Upper lobe of left lung (tissue), 4 donors: Measurements from ENCODE around the gene ORC4.

Experiments used
- POLR2A ChIP-seq, 4 donors: fragments of 450-650 bp; IDR thresholded peaks; one replicate each; pipeline ENCODE4 v1.5.1; 2016 to 2017; ENCODE audit warnings: antibody characterized with exemption in 4 of 4, mild to moderate bottlenecking in 2 of 4
- POLR2AphosphoS5 ChIP-seq, 2 donors: sonication (generic); formaldehyde crosslinking; IDR thresholded peaks; one replicate each; pipeline ENCODE4 v1.5.1; 2017; ENCODE audit warnings: antibody characterized with exemption in 2 of 2
- TF ChIP-seq, protein P1 (sequence below), 6 experiments: fragments of 450-650 bp in 4 of 6; fragments of 200-600 bp in 2 of 6; sonication (generic) in 2 of 6; IDR thresholded peaks; one replicate each; pipeline ENCODE4 v1.5.1; 2016 to 2019; ENCODE audit warnings: antibody characterized with exemption in 6 of 6

GRCh38 chr2:148022351-148022750, 1.8 kb upstream of the ORC4 start:
- TF ChIP-seq, protein P1, sequence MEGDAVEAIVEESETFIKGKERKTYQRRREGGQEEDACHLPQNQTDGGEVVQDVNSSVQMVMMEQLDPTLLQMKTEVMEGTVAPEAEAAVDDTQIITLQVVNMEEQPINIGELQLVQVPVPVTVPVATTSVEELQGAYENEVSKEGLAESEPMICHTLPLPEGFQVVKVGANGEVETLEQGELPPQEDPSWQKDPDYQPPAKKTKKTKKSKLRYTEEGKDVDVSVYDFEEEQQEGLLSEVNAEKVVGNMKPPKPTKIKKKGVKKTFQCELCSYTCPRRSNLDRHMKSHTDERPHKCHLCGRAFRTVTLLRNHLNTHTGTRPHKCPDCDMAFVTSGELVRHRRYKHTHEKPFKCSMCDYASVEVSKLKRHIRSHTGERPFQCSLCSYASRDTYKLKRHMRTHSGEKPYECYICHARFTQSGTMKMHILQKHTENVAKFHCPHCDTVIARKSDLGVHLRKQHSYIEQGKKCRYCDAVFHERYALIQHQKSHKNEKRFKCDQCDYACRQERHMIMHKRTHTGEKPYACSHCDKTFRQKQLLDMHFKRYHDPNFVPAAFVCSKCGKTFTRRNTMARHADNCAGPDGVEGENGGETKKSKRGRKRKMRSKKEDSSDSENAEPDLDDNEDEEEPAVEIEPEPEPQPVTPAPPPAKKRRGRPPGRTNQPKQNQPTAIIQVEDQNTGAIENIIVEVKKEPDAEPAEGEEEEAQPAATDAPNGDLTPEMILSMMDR (IDR thresholded peaks at IDR 0.05): no peak
- no peak for TF ChIP-seq POLR2A (IDR thresholded peaks at IDR 0.05)
- no peak for TF ChIP-seq POLR2AphosphoS5 (IDR thresholded peaks at IDR 0.05)
